NOMO-1 treated with DMSO at 0.1 percent for 48 hours (cell line): ENCODE measurements around the gene EPHB1.

Experiments
- DNase-seq: peaks from one replicate; lab custom pipeline; 2025; ENCODE audit not compliant: unreplicated experiment; lab: John Stamatoyannopoulos, UW

EPHB1 gene

DNA sequence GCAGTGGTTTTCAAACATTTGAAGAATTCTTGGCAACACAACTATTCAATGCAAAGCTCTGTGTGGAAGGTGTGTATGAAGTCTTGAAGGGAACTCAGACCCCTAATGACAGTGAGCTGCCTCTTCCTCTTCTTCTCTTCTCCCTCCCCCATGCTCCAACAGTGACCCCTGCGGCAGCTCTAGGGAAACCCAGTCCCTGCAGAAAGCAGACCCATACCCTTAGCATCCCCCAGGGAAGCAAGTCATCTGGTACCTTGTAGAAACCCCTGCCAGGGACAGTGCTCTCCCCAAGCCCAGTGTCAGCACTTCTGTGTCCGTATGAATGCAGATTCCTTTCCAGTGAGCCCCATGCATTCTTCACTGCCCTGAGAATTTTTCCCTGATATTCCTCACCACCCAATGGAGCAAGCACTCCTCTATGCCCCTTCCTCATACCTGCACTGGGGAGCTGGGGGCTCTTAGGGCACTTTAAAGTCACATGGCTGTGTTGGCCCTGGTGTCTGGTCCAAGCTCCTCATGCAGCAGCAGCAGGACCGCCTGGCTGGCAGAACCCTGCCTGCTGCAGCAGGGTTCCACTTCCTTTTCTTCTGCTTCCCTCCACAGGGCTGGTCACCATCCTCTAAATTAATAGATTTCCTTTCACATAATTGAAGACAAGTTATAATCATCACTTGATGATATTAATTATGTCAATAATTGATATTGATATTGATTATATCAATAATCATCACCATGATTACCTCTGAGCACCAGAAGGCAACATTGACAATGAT lies 442.5 kb downstream of the EPHB1 start:
- DNase-seq = peak; percentile 27

- DNase-seq = no peak
Observed at GRCh38 chr3:135238236-135238830, 443.3 kb downstream of the EPHB1 start.

- DNase-seq = no peak
Observed at GRCh38 chr3:135238871-135239614, 444.0 kb downstream of the EPHB1 start.

DNA sequence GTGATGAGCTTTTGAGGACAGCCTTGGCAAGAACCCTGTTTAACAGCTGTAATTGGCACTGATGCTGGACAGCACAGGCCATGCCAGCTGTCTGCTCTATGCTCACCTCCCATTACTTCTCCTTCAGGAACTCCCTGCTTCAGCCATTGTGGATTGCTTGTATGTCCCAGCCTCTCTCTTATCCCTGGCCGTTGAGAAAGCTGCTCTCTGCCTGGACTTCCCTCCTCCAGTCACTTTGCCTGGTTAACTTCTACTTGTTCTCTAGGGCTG lies 444.5 kb downstream of the EPHB1 start:
- DNase-seq = no peak

GRCh38 chr3:135240426-135240825 lies 445.4 kb downstream of the EPHB1 start:
- DNase-seq = no peak

- DNase-seq = no peak
Observed at GRCh38 chr3:135242285-135242684, 447.2 kb downstream of the EPHB1 start.

GRCh38 chr3:135243616-135244015 lies 448.6 kb downstream of the EPHB1 start:
- no peak for DNase-seq

DNA sequence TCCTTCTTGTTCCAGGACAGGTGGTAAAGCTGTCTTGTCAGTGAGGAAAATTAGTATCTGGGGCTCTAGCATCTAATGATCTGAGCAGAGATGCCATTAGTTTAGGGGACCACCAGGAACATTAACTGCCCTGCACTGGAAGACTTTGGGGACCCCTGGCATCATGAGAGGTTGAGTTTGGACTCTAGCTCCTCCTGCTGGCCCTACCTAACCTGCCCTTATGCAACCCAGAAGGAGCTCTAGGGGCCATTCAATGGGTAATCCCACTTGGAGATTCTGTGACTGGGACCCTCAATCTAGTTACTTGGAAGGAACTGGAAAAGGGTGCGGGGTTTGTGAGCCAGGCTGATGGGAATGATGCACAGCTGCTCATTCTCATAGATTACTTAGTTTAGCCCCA lies 451.0 kb downstream of the EPHB1 start:
- no peak for DNase-seq

GRCh38 chr3:135248213-135248612 lies 453.2 kb downstream of the EPHB1 start:
- DNase-seq = no peak

DNA sequence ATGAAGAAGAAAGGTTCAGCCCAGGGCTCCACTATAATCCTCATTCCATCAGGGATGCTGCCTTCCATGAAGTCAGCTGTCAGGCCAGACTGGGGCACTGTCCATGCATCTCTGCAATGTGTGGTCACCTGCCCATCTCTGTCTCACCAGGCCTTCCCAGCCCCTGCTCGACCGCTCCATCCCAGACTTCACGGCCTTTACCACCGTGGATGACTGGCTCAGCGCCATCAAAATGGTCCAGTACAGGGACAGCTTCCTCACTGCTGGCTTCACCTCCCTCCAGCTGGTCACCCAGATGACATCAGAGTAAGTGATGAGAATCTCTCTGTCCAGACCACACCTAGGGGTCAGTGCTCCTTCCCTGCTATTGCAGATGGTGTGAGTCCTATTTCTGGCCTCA lies 454.1 kb downstream of the EPHB1 start:
- no peak for DNase-seq

GRCh38 chr3:135258916-135259315 lies 463.9 kb downstream of the EPHB1 start:
- DNase-seq = no peak

DNA sequence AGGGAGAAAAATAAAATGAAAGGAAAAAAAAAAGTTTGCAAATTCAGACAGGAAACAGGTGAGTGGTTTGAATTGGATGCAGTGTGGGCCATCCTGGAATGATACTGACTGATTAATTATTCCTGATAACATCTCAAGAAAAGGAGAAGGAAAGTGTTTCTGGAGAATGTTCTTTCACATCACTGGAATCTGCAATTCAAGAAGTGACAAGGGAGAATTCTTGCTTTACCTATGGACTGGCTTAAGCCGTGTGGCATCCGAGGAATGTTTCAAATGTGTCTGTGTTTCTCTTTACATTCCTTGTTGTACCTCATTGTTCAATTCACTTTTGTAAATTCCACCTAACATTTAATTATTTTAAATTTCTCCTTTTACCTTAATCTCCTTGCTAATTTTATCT lies 465.0 kb downstream of the EPHB1 start:
- no peak for DNase-seq

- no peak for DNase-seq
Observed at GRCh38 chr3:135261214-135261775, 466.2 kb downstream of the EPHB1 start.

DNA sequence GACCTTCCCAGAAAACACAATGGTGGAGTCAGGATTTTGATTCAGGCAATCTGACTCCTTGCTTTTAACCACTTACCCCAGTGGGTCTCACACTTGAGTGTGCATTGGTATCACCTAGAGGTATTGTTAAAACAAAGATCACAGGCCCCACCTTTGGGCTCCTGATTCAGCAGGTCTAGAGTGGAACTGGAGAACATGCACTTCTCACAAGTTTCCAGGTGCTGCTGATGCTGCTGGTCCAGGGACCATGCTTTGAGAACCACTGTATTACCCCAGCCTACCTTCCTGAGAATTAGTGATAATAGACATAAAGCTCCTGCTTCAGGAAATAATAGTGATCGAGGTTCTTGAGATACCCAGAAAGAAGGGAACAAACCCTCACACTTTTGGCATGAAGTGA lies 466.9 kb downstream of the EPHB1 start:
- no peak for DNase-seq

DNA sequence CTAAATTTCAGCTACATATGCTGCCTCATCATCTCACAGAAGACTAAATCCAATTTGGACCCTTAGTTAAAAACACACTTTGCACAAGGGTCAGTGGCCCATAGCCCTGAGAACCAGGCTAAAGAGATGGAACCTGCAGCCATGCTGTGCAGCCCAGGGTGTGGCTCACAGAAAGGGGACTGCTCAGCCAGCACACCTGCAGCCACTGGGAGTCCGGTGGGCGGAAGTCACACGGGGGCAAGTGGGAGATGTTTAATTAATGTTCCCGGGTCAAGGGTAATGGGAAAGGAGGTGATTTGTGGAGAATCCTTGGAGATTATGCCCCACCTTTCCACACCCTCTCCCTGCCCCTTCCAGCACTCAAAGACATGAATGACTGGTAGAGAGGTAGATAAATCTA lies 467.4 kb downstream of the EPHB1 start:
- DNase-seq = no peak

GRCh38 chr3:135263331-135263730 lies 468.3 kb downstream of the EPHB1 start:
- DNase-seq = no peak

DNA sequence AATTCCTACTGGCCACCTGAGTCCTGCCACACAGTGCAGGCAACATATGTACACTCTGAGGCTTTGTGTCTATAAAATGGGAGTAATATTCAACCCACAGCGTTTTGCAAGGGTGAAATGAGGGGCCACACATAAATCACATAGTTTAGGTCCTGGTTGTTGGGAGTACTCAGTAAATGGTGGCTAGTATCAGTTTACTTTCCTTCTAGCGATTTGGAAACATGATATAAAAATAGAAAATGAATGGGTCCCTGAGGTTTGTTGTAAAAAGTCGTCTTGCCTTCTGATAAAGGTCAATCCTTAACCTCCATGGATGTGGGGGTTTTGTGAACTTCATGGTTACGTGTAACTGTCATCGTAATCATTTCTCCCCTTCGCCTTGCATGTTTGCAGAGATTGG lies 472.4 kb downstream of the EPHB1 start:
- no peak for DNase-seq

GRCh38 chr3:135268941-135269532 lies 474.0 kb downstream of the EPHB1 start:
- no peak for DNase-seq

DNA sequence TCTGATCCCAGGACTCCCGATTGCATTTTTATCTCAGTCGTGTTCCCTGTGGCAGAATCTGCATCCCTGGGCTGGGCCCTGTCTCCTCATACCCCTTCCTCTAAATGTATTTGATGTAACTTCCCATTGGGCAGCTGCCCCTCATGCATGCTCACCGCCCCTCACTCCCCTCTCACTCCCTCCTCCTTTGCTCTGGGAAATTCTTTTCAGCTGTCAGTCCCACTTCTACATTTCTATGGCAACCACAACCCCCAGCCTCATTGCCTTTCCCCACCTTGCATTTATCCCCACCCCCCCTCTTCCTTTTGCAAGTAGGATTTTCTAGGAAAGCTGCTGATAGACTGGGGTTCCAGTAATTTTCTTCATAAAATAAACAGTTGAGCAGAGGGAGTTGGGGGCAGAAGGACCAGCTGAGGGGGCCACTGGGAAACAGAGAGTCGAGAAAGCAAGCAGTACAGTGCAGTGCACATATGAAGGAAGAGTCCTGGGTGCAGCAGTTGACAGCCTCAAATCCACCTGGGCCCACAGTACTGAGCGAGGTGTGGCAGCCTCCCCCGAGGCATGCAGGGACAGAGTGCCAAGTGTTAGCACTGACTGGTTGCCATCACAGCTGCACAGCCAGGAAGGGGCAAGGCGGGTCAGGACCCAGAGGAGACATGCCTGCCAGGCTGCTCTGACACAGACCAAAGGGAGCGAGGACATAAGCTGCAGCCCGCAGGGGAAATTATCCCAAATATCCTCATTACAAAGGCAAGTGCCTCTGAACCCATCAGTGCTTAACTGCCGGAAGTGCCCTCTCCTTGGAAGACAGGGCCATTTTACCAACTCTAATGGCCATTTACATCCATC lies 476.3 kb downstream of the EPHB1 start:
- DNase-seq = no peak

DNA sequence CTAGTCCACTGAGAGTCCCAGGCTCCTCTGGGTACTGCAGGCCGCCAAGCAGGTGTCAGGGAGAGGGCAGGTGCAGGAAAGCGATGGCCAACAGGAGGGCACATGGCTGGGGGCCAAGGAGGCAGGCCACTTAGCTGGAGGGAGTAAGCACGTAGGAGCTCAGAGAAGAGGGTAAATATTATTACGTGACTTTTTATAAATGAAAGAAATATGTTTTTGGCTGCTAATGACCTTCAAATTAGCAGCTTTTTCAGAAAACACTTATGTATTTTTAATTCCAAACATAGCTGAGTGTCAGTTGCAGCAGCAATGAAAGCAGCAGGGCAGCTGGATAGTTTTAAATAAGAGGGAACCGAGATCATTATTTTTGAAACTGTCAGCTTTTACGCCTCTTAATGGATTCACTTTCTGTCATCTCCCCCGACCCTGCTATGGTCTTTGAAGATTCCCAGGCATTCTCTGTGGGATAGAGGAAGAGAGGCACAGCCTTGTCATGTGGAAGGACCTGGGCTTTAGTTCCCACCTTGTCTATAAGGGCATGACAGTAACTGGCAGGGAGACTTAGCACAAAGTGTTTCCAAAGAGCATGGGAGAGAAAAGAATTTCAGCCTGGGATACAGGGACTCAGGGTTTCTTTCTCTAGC lies 477.1 kb downstream of the EPHB1 start:
- DNase-seq = no peak
